ENCODE results near the gene ODF4.
A peak's percentile ranks its signal among the peaks of the same experiment; 100 is the strongest.
"Not testable (repeated sequence)": the region's sequence is repeated elsewhere in the genome, so short reads cannot be mapped to it uniquely, and the experiment has no call there.

The ODF4 gene

GRCh38 chr17:8368193-8368592 lies 28.6 kb downstream of the ODF4 start:
- no peak for DNase-seq (ENCODE audit: low read depth in 2 of 2)

GRCh38 chr17:8369944-8370343 lies 30.3 kb downstream of the ODF4 start:
- DNase-seq (ENCODE audit: low read depth in 2 of 2) = no peak

GRCh38 chr17:8371786-8372185 lies 32.1 kb downstream of the ODF4 start:
- DNase-seq (ENCODE audit: low read depth in 2 of 2) = no peak

GRCh38 chr17:8372422-8372821 lies 32.8 kb downstream of the ODF4 start:
- DNase-seq (ENCODE audit: low read depth in 2 of 2) = no peak

GRCh38 chr17:8373856-8374255 lies 34.2 kb downstream of the ODF4 start:
- not testable (repeated sequence) for DNase-seq (ENCODE audit: low read depth in 2 of 2)

GRCh38 chr17:8375738-8376259 lies 36.2 kb downstream of the ODF4 start:
- no peak for DNase-seq (ENCODE audit: low read depth in 2 of 2)

GRCh38 chr17:8376271-8377067 lies 36.8 kb downstream of the ODF4 start, which contains the start of gene KRABD2:
KRABD2 (minus strand) TSS chr17:8376704.
- DNase-seq (ENCODE audit: low read depth in 2 of 2) = peak; percentile 87 to 93

- no peak for DNase-seq (ENCODE audit: low read depth in 2 of 2)
These were observed 37.8 kb downstream of the ODF4 start for GRCh38 chr17:8377422-8377821.

GRCh38 chr17:8378117-8378516 lies 38.5 kb downstream of the ODF4 start:
- DNase-seq (ENCODE audit: low read depth in 2 of 2) = not testable (repeated sequence)

- DNase-seq (ENCODE audit: low read depth in 2 of 2) = no peak
These were observed 40.4 kb downstream of the ODF4 start for GRCh38 chr17:8380049-8380448.

- no peak for DNase-seq (ENCODE audit: low read depth in 2 of 2)
These were observed 42.6 kb downstream of the ODF4 start for GRCh38 chr17:8382052-8382879.

- DNase-seq (ENCODE audit: low read depth in 2 of 2) = no peak
These were observed 43.2 kb downstream of the ODF4 start for GRCh38 chr17:8382880-8383142.

- peak; percentile 86 to 89 for DNase-seq (ENCODE audit: low read depth in 2 of 2)
These were observed 43.6 kb downstream of the ODF4 start, which contains the start of gene RPL26 for GRCh38 chr17:8383143-8383822. RPL26 (minus strand) TSS chr17:8383193; CDS start chr17:8382310, 883 bp downstream.

GRCh38 chr17:8384801-8385378 lies 45.2 kb downstream of the ODF4 start:
- no peak for DNase-seq (ENCODE audit: low read depth in 2 of 2)

- no peak for DNase-seq (ENCODE audit: low read depth in 2 of 2)
These were observed 47.2 kb downstream of the ODF4 start for GRCh38 chr17:8386841-8387240.

- DNase-seq (ENCODE audit: low read depth in 2 of 2) = no peak
These were observed 48.4 kb downstream of the ODF4 start for GRCh38 chr17:8387914-8388651.

GRCh38 chr17:8391711-8392110 lies 52.1 kb downstream of the ODF4 start:
- no peak for DNase-seq (ENCODE audit: low read depth in 2 of 2)

- no peak for DNase-seq (ENCODE audit: low read depth in 2 of 2)
These were observed 52.6 kb downstream of the ODF4 start for GRCh38 chr17:8392274-8392673.

GRCh38 chr17:8392674-8393469 lies 53.2 kb downstream of the ODF4 start:
- no peak for DNase-seq (ENCODE audit: low read depth in 2 of 2)

Data from activated CD4-positive, alpha-beta T cell treated with anti-CD3 and anti-CD28 coated beads for 24 hours (primary cell).